Heart left ventricle (tissue), 13 donors: Measurements from ENCODE around the gene KDM3A.

Experiments used
- POLR2A ChIP-seq, 2 donors: fragments of 450-650 bp; IDR thresholded peaks; one replicate each; pipeline ENCODE4 v1.6.1; 2017; ENCODE audit warnings: antibody characterized with exemption in 2 of 2, mild to moderate bottlenecking in 2 of 2, moderate library complexity in 2 of 2
- TF ChIP-seq, protein P1 (sequence below), 12 donors: fragments of 200-600 bp; sonication (generic) in 4 of 12; IDR thresholded peaks; one replicate each; pipeline versions ENCODE4 v1.5.0 to v1.8.0; 2018 to 2022; ENCODE audit warnings: antibody characterized with exemption in 12 of 12, mild to moderate bottlenecking in 5 of 12
- donor health status: ischemic (EF 13 %, LVEDD 7.1; RV severe dilation, severe dysfunction).
- donor health status: DM: no; HTN: yes; CAD: no.
- donor health status: DM: no; HTN: no; CAD: no.
- donor health status: ischemic (EF 25% LVEDD 6.9; RV normal size, moderate dysfunction).
- donor health status: ischemic (EF 25% LVEDD 5.7; RV mildly dilated, moderate dysfunction).
- donor health status: ischemic (EF 35%, LVEDD 5.7; RV mildly dilated, moderate dysfunction).
- donor health status: nonischemic (EF 11% LVEDD 7.7; RV severe dilation, severe dysfunction).
- donor health status: DM: yes; HTN: yes; CAD: no.
- donor health status: PGD.
- donor health status: ischemic (EF 29% LVEDD 5.4; RV normal size, mild dysfunction).
- donor health status: nonischemic (EF 23%, LVEDD 6.1; RV moderate dilation, normal function).

DNA sequence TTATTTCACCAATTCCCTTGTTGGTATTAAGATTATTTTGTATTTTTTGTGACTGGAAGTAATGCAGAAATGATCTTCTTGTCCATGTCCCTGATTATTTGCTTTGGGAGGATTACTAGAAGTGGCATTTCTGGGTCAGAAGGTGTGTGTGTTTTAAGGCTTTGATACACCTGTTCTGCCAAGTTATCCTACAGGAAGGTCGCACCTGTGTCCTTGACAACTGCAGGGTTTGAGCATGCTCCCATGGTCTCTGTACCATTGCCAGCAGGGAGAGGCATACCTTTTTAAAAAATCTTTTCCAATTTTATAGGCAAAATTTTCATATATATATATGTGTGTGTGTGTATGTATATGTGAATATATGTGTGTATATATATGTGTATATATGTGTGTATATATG, 29.7 kb downstream of the KDM3A start:
- TF ChIP-seq, protein P1, sequence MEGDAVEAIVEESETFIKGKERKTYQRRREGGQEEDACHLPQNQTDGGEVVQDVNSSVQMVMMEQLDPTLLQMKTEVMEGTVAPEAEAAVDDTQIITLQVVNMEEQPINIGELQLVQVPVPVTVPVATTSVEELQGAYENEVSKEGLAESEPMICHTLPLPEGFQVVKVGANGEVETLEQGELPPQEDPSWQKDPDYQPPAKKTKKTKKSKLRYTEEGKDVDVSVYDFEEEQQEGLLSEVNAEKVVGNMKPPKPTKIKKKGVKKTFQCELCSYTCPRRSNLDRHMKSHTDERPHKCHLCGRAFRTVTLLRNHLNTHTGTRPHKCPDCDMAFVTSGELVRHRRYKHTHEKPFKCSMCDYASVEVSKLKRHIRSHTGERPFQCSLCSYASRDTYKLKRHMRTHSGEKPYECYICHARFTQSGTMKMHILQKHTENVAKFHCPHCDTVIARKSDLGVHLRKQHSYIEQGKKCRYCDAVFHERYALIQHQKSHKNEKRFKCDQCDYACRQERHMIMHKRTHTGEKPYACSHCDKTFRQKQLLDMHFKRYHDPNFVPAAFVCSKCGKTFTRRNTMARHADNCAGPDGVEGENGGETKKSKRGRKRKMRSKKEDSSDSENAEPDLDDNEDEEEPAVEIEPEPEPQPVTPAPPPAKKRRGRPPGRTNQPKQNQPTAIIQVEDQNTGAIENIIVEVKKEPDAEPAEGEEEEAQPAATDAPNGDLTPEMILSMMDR (IDR thresholded peaks at IDR 0.05): no peak
- TF ChIP-seq POLR2A (IDR thresholded peaks at IDR 0.05): no peak
